Endometrial microvascular endothelial cells (primary cell): ENCODE data around the gene STK11IP. TPM values are rescaled to one million over a fixed set of nuclear protein-coding genes. Genes with fewer than 3 reads are reported as not detected.

Experiments
- in situ Hi-C: cut with HindIII; loops from 2 replicates; pipeline ENCODE4 v1.10.0; 2017; ENCODE audit warnings: low sequenced_read_pairs, low pct_unique_long_range_greater_than_20kb; ENCODE audit errors: inconsistent ontology term
- total RNA-seq: library from RNA; depleted of rRNA; stranded (reverse); fragments of >200 nt; gene quantifications from one replicate; pipeline ENCODE4 v1.2.3, GENCODE V29; 2015; ENCODE audit errors: inconsistent ontology term

Gene STK11IP
- total RNA-seq, 1 donor from 2014 or later = 15.3 TPM

GRCh38 chr2:219612577-219613286 is 15.1 kb downstream of the STK11IP start:
- in situ Hi-C loops = no loop called here

GRCh38 chr2:219613461-219614070 is 15.9 kb downstream of the STK11IP start:
- in situ Hi-C loops = no loop called here

- in situ Hi-C loops = no loop called here
Observed at GRCh38 chr2:219614076-219614860, 16.6 kb downstream of the STK11IP start.

GRCh38 chr2:219615036-219615435 is 17.4 kb downstream of the STK11IP start:
- in situ Hi-C loops = no loop called here

DNA sequence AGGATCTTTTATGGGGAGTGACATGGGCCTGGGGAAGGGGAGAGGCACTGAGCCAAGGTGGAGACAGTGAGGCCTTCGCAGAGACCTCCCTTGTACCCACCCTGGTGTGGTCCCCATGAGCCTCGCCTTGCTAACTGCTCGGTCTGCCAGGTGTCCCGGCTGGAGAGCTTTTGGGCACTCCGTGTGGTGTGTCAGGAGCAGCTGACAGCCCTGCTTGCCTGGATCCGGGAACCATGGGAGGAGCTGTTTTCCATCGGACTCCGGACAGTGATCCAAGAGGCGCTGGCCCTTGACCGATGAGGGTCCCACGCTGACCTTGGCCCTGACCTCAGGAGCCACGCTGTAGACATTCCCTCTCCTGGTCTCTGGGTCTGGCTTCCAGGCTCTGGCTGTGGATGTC is 18.2 kb downstream of the STK11IP start:
- in situ Hi-C loops = no loop called here

DNA sequence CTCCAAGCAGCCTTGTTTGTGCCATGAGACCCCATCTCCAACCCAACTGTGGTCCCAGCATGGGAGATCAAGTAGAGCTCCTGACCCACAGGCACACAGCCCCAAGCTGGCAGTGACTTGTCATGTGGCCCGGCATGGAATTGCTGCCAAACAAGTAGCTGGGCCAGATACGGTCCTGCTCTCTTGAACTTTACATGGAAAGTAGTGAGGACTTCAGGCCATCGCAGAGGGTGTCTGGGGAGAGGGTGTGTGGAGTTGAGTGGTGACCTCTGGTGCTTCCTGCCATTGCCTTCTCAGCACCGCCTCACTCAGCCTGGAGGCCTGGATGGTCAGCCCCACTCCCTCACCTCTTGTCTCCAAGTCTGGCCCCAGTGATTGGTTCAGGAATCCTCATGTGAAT is 18.9 kb downstream of the STK11IP start:
- in situ Hi-C loops = no loop called here

GRCh38 chr2:219618733-219619122 is 21.1 kb downstream of the STK11IP start:
- in situ Hi-C loops = no loop called here

DNA sequence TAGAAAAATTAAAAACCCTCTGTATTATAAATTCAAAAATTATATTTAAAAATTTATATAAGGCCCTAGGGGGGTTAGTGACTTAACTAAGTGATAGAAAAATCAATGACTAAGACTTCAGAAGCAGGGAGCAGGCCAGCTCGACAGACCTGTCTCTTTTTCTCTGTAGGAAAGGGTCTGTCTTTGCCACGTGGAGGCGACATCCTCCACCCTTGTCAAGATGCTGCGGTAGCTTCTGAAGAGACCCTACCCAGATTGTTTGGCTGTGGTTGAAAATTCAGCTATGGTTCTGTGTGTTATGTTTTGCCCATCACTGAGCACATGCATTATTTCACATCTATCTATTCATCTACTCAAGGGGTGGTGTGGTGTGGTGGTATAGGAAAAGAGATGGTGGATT is 21.6 kb downstream of the STK11IP start:
- in situ Hi-C loops = no loop called here

DNA sequence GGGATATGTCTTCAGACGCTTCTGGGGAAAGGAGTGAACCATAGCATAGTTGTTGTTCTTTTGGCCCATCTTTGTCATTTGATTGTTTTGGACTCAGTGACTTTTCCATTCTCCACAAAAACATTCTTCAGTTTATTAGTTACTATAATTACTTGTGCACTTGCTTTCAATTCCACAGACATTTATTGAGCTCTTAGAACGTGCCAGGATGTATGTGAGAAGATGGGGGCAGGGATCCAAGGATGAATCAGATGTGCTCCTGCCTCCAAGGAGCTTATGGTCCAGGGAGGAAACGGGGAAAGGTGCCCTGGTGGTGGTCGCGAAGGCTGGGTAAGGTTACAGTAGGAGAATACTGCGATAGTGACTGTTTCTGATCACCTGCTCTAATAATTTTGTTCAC is 22.9 kb downstream of the STK11IP start:
- in situ Hi-C loops = no loop called here

GRCh38 chr2:219621935-219622334 is 24.3 kb downstream of the STK11IP start:
- in situ Hi-C loops = no loop called here

DNA sequence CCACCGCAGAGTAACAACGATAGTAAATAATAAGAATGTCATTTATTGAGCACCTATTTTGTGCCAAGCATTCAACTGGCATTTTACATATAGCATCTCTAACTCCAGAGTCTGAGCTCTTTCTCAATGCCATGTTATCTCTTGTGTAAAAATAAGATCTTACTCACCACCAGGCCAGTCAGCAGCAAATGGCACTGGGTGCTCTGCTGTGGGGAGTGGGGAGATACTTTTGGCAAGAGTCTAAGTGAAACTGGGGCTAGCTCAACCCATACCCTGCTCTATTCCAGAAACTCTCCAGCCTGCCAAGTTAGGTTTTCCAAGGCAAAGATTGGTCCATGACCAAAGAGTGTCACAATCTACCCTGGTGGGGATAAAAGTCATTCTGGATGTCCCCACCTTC is 24.8 kb downstream of the STK11IP start:
- in situ Hi-C loops = no loop called here

DNA sequence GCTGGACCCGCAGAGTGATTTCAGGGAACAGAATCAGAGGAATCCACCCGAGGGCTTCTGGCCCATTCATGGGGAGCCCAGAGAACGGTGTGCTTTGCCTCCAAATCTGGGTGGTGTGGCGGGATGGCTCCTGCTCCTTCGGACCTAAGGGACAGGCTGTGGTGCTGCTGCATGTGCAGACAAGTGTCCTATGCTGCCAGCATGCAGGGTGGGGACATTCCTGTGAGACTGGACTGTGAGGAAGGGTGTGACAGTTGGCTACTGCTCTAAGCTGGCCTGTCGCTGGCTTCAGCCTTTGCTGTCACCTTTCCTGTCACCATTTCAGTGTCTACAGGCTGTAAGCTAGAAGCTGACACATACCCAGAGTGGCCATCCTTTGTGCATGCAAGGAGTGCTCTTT is 26.9 kb downstream of the STK11IP start:
- in situ Hi-C loops = no loop called here

DNA sequence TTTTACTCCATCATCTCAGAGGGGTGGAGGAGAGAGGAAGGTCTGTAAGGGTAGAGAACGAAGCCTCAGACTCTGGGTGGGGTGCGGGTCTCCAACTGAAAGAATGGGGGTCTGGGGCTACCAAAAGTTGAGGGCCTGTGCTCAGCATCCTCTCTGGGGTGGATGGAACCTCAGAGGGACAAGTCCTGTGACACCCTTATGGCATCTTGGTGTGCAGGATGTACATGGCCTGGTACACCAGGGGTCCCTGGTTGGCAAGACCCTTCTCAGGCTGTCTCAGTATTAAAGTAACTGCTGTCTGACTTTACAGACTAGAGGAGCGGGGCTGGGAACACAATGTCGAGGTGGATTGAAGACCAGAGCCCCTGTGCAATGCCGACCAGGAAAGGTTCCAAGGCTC is 27.5 kb downstream of the STK11IP start:
- in situ Hi-C loops = no loop called here

DNA sequence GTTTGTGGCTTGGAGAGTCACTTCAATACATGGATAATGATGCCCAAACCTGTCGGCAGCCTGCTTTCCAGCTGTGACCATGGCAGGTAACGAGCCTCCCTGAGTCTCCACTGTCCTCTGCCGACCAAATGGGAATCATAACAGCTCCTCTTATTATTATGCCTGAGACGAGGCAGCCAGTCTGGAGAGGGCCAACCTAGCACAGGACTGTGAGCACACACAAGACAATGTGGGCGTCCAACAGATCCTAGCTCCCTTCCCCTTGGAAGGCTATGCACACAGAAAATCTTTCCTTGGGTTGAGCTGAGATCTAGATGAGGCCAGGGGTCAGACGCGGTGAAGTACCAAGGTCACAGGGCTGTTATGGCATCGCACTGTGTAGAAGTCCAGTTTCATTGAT is 28.9 kb downstream of the STK11IP start:
- in situ Hi-C loops = no loop called here

DNA sequence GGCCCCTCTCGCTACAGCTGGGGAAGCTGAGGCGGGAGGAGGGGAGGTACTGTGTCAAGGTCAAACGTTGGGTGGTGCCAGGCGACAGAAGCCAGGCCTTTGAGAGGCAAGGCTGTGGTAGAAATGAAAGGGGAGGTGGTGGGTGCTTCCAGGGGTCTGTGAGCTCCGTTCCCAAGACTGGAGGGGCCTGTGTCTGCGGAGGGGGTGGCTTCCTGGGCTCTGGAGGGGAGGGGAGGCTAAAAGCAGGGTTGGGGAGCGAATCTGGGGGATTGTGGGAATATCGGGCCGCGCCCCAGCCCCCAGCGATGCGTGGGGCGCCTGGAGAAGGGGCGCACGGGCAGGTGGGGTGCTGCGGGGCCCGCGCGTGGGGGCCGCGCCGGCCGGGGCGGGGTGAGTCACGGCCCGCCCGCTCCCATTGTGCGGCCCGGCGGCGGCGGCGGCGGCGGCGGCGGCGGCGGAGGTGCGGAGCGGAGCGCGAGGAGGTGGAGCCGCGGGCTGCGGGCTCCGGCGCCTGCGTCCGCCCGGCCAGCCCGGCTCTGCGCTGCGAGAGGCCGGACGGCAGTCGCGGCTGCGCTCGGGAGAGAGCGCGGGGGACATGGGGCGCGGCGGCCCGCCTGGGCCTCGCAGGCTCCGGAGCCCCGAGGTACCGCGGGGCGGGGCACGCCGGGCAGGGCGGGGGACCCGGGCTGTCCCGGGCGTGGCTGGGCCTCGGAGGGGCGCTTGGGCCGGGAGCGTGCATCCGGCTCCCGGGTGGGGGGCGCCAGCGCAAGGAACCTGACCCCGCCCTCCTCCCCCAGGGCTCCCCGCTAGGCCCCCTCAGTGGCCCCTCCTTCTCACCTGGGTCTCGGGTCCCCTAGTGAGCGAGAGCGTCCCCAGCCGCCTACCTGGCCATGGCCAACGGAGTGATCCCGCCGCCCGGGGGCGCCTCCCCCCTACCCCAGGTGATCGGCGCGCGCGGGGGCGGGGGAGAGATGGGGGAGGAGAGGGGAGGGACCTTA is 29.7 kb downstream of the STK11IP start, which contains the start of gene SLC4A3:
Gene SLC4A3 (plus strand): TSS at position 528 of the 998 bp plus-strand sequence. CDS start 363 bp downstream, at position 891.
- in situ Hi-C loops = no loop called here

DNA sequence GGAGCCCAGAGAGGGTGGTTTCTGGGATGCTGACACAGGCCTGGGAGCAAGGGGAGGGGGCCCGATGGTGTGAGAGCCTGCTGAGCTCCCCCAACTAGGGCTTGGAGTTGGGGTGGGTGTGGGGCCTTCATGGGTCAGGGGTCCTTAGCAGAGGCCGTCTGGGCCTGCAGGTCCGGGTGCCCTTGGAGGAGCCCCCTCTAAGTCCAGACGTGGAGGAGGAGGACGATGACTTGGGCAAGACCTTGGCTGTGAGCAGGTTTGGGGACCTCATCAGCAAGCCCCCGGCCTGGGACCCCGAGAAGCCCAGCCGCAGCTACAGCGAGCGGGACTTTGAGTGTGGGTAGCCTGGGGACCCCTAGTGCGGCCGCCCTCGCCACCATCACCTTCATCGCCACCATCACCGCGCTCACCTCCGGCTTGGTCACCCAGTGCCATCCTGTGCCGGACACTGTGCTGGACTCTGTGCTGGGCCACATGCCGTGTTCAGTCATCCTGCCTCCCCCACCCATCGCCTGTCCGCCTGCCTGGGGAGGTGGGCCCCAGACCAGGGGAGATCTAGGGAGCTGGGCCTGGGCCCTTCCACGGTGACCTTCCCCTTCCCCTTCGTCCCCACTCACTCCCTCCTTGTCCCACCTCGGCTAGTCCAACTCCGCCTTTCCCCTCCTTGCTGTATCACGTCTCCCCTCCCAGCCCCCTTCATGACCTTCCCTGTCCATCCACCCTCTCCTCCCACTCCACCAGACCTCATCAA is 30.8 kb downstream of the STK11IP start:
- in situ Hi-C loops = no loop called here

- in situ Hi-C loops = no loop called here
Observed at GRCh38 chr2:219628986-219629901, 31.6 kb downstream of the STK11IP start.
